Putamen (tissue), 1 donor: ENCODE results near the gene MMADHC.

Source experiments
- DNase-seq: peaks from one replicate; pipeline ENCODE4 v3.0.0-alpha.2; 2016; ENCODE audit warnings: low spot score

MMADHC gene

GRCh38 chr2:149587220-149587949, at the start of gene MMADHC:
Gene MMADHC, minus strand, starts transcription at chr2:149587775. Its CDS starts 678 bp downstream, at chr2:149587097.
- DNase-seq = peak; percentile 92

- no peak for DNase-seq
Observed at GRCh38 chr2:149634103-149634502, 46.5 kb upstream of the MMADHC start.

GRCh38 chr2:149630445-149630844, 42.9 kb upstream of the MMADHC start:
- DNase-seq = no peak

- DNase-seq = no peak
Observed at GRCh38 chr2:149629026-149629425, 41.5 kb upstream of the MMADHC start.

GRCh38 chr2:149627111-149627801, 39.7 kb upstream of the MMADHC start:
- no peak for DNase-seq

- DNase-seq = no peak
Observed at GRCh38 chr2:149625671-149626070, 38.1 kb upstream of the MMADHC start.

GRCh38 chr2:149625271-149625670, 37.7 kb upstream of the MMADHC start:
- DNase-seq = no peak

GRCh38 chr2:149622343-149622742, 34.8 kb upstream of the MMADHC start:
- no peak for DNase-seq

- no peak for DNase-seq
Observed at GRCh38 chr2:149617476-149617875, 29.9 kb upstream of the MMADHC start.

GRCh38 chr2:149616681-149617456, 29.3 kb upstream of the MMADHC start:
- DNase-seq = no peak

- DNase-seq = no peak
Observed at GRCh38 chr2:149613704-149614103, 26.1 kb upstream of the MMADHC start.

- no peak for DNase-seq
Observed at GRCh38 chr2:149612122-149612521, 24.5 kb upstream of the MMADHC start.

- no peak for DNase-seq
Observed at GRCh38 chr2:149611100-149611820, 23.7 kb upstream of the MMADHC start.

GRCh38 chr2:149606251-149606811, 18.8 kb upstream of the MMADHC start:
- DNase-seq = no peak

GRCh38 chr2:149603248-149603647, 15.7 kb upstream of the MMADHC start:
- no peak for DNase-seq

- DNase-seq = no peak
Observed at GRCh38 chr2:149601141-149601796, 13.7 kb upstream of the MMADHC start.

- DNase-seq = peak; percentile 67
Observed at GRCh38 chr2:149597668-149598326, 10.2 kb upstream of the MMADHC start.

GRCh38 chr2:149597050-149597667, 9.6 kb upstream of the MMADHC start:
- DNase-seq = no peak

GRCh38 chr2:149596471-149596870, 8.9 kb upstream of the MMADHC start:
- no peak for DNase-seq
